T-helper 17 cell (primary cell): ENCODE data around the gene ST6GALNAC2. TPM values are rescaled to one million over a fixed set of nuclear protein-coding genes. Genes with fewer than 3 reads are reported as not detected.

ENCODE experiments used
- ATAC-seq: fragments of 150-1000 bp; cut with Tn5 transposase; 2 replicates; pipeline ENCODE4 v1.10.0; 2021; ENCODE audit warnings: mild to moderate bottlenecking, moderate library complexity
- DNase-seq, 3 donors: peaks; one replicate each; pipeline versions ENCODE4 v3.0.0 to v3.0.0-alpha.2; 2020 to 2021
- H3K9me3 ChIP-seq: one replicate; pipeline ENCODE4 v1.7.0; 2013; ENCODE audit warnings: low read length, mild to moderate bottlenecking; ENCODE audit not compliant: control insufficient read depth, poor library complexity, severe bottlenecking
- H3K27ac Mint-ChIP-seq: one replicate; pipeline ENCODE4 v1.8.0; 2022; ENCODE audit warnings: mild to moderate bottlenecking, moderate library complexity, mixed read lengths
- H3K27me3 Mint-ChIP-seq: one replicate; pipeline ENCODE4 v1.8.0; 2022; ENCODE audit warnings: mixed read lengths
- H3K36me3 Mint-ChIP-seq: one replicate; pipeline ENCODE4 v1.8.0; 2022; ENCODE audit warnings: low read depth, mixed read lengths
- H3K4me1 Mint-ChIP-seq: one replicate; pipeline ENCODE4 v1.8.0; 2022; ENCODE audit warnings: mild to moderate bottlenecking, mixed read lengths
- H3K4me3 Mint-ChIP-seq: one replicate; pipeline ENCODE4 v1.8.0; 2022; ENCODE audit warnings: mild to moderate bottlenecking, moderate library complexity, mixed read lengths
- total RNA-seq, 4 donors: library from RNA in 2 of 4; stranded (reverse) in 2 of 4; gene quantifications; one replicate each; pipeline ENCODE4 v1.2.3 and lab custom pipeline; 2022 to 2026

Gene ST6GALNAC2
- total RNA-seq, 2 donors from 2014 or later: 0.68 to 2.2 TPM

DNA sequence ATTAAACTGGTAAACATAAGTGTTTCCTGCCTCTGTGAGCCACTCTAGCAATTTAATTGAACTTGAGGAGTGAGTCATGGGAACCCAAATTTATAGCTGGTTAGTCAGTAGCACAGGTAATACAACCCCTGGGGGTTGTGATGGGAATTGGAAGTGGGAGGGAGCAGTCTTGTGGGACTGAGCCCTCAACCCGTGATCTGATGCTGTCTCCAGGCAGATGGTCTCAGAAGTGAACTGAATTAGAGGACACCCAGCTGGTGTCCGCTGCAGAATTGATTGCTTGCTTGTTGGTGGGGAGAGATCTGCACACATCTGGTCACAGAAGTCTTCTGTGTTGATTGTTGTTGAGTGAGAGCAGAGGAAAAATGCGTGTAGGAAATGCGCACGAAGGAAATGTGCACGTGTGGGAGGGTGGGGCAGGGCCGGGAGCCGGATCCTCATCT, 7.7 kb upstream of the ST6GALNAC2 start:
- no peak for ATAC-seq
- H3K27ac Mint-ChIP-seq: no peak overlapping the region
- peaks cover 58% of the 10 kb centered on the region for H3K27me3 Mint-ChIP-seq
- DNase-seq: no peak
- H3K9me3 ChIP-seq: no peaks in the 10 kb centered on the region
- no peak overlapping the region for H3K4me3 Mint-ChIP-seq
- H3K4me1 Mint-ChIP-seq: peaks cover 4% of the 10 kb centered on the region
- peaks cover 7% of the 10 kb centered on the region for H3K36me3 Mint-ChIP-seq

DNA sequence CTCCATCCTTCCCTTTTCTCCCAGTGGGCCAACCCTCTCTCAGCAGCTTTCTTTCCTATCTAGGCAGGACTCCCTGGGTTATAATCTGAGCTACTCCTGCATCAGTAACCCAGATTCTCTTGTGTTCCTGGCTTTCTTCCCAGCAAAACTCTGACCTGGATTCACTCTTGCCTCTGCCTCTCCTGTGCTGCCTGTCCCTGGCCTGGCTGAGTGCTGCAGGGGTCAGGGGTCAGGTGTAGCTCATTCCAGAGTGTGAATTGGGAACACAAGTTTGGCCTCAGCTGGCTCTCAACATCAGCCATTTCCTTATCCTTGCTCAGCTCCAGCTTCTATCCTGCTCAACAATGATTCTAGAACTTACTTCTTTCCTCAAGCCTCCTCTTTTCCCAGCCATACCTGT, 2.5 kb upstream of the ST6GALNAC2 start:
- ATAC-seq (no peak), DNase-seq (no peak)
- Mint-ChIP-seq H3K27me3 (peaks cover 47% of the 10 kb centered on the region), H3K36me3 (peaks cover 5% of the 10 kb centered on the region), H3K4me3 (peak overlapping the region; percentile 15), H3K4me1 (peaks cover 5% of the 10 kb centered on the region), H3K27ac (no peak overlapping the region)
- no peaks in the 10 kb centered on the region for H3K9me3 ChIP-seq

DNA sequence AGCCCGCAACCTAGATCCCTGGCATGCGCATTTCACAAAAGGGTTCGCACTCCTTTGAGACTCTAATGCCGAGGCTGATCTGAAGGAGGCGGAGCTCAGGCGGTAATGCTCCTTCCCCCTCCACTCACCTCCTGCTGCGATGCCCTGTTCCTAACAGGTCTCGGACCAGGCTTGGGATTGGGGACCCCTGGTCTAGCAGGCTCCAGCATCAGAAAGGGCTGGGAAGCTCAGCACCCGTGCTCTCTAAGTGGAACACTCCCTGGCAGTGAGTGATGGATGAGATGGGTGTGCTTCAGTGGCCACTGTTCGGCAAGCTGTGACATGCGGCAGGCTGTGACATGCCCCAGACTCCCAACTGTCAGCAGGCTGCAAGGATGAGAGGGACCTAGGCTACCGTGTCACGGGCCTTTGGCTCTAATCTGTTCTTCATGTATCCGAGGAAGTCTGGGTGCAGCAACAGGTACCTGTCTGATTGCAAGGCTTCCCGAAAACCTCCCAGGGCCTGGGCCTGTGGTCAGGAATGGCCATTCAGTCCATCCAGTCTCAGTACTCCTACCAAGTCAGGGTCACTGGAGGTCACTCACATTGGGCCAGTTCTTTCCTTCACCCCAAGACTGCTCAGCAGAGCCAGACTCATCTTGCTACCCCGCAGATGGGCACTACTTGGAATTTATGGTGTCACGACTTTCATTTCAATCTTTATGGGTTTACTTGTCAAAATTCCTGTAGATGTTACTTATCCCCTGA, 1.3 kb upstream of the ST6GALNAC2 start:
- H3K27me3 Mint-ChIP-seq: peaks cover 48% of the 10 kb centered on the region
- peak overlapping the region; percentile 68 for H3K4me3 Mint-ChIP-seq
- ATAC-seq: no peak
- no peak overlapping the region for H3K27ac Mint-ChIP-seq
- peaks cover 5% of the 10 kb centered on the region for H3K36me3 Mint-ChIP-seq
- peaks cover 5% of the 10 kb centered on the region for H3K4me1 Mint-ChIP-seq
- no peaks in the 10 kb centered on the region for H3K9me3 ChIP-seq
- no peak for DNase-seq

DNA sequence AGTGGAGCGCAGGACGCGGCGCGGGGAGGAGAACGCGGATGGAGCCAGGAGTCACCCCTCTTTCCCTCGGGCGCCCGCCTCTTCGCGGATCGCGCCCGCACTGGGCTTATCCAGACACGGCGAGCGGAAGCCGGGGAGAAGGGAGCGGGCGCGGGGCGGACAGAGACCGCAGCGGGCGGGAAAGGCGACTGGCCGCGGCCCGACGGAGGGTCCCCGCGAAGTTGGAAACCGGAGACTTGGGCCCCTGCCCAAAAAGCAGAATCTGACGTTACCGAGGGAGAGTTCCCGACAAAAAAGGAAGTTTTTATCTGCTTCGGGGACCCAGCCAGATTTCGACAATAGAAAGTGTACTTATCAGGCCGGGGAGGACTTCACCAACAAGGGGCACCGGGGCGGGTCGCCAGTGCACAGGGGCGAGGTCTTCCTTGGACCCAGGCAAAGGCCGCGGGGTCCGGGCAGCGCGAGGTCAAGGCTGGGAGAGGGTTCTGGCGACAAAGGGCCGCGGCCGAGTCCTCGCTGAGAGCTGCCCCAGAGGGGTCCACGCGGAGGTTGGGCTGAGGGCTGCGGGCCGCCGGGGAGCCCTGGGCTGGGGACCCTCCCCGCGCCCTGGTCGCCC, 519 bp downstream of the ST6GALNAC2 start:
- H3K27ac Mint-ChIP-seq: peak overlapping the region; percentile 16
- H3K4me1 Mint-ChIP-seq: peaks cover 5% of the 10 kb centered on the region
- peaks cover 47% of the 10 kb centered on the region for H3K27me3 Mint-ChIP-seq

DNA sequence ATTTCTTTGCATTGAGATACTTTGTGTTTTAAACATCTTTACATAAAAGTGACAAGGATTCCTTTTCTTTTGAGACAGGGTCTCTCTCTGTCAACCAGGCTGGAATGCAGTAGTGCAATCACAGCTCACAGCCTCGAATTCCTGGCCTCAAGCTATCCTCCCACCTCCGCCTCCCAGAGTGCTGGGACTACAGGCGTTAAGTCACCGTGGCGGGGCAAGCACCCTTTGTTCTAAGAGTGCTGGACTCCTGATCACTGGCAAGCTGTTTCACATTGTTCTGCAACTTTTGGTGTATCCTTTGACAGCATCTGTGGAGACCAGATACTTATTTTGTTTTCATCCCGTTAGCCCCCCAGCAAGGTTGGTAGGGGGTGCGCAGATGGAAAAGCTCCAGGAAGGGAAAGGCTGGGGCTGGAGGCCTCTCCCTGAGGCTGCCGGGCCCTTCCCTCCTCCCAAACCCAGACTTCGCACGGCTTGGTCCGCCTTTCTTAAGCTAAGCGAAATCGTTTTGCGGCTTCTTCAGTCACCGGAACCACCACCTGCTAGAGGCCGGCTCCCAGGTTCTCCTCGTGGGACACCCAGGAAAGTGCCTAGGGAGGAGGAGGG, 1.1 kb downstream of the ST6GALNAC2 start:
- H3K27me3 Mint-ChIP-seq: peaks cover 42% of the 10 kb centered on the region
- peaks cover 5% of the 10 kb centered on the region for H3K36me3 Mint-ChIP-seq
- H3K27ac Mint-ChIP-seq: peak overlapping the region; percentile 16
- no peaks in the 10 kb centered on the region for H3K9me3 ChIP-seq
- ATAC-seq (no peak), DNase-seq (no peak)
- H3K4me3 Mint-ChIP-seq: peak overlapping the region; percentile 79
- peaks cover 3% of the 10 kb centered on the region for H3K4me1 Mint-ChIP-seq

More for the DNA sequence above, 519 bp downstream of the ST6GALNAC2 start:
- H3K4me3 Mint-ChIP-seq: peak overlapping the region; percentile 79
- no peaks in the 10 kb centered on the region for H3K9me3 ChIP-seq
- DNase-seq (no peak), ATAC-seq (no peak)
- H3K36me3 Mint-ChIP-seq: peaks cover 5% of the 10 kb centered on the region

DNA sequence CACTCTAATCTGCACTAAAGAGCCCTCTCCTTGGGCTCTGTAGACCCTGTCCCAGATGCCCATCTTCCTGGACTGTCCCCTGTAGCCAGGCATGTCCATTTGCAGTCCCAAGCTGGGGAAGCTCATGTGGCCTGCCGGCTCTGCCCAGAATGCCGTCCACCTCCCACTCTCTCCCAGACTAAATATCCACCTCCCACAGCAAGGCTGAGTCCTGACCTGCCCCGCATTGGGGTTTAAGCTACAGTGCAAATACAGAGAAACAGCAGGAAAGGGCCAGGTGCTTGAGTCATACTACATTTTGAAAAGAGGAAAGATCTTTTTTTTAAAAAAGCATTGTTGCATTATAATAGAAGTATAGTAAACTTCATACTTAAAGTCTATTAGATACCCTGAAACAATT, 3.0 kb downstream of the ST6GALNAC2 start:
- H3K9me3 ChIP-seq: no peaks in the 10 kb centered on the region
- no peak for DNase-seq
- no peak overlapping the region for H3K4me3 Mint-ChIP-seq
- H3K36me3 Mint-ChIP-seq: no peaks in the 10 kb centered on the region
- H3K4me1 Mint-ChIP-seq: peaks cover 3% of the 10 kb centered on the region
- peaks cover 26% of the 10 kb centered on the region for H3K27me3 Mint-ChIP-seq
- no peak overlapping the region for H3K27ac Mint-ChIP-seq
- ATAC-seq: no peak

DNA sequence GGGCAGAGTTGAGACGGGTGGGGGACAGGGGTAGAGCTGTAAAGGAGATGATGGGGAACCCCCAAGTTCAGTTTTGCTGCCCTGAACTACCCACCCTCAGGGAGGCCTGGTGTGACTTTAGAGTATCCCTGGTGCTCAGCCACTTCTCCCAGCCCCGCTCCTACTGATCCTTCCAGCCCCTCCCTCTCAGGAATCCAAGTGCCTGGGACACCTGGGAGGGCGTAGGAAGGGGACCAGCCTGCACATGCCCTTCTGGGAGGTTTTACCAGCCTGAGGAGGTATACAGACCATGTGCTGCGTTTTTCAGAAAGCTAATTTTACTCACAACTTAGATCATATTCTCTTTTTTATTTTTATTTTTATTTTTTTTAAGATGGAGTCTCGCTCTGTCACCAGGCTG, 4.1 kb downstream of the ST6GALNAC2 start:
- Mint-ChIP-seq H3K4me1 (no peaks in the 10 kb centered on the region), H3K36me3 (no peaks in the 10 kb centered on the region), H3K27ac (no peak overlapping the region), H3K4me3 (no peak overlapping the region), H3K27me3 (peaks cover 16% of the 10 kb centered on the region)
- no peaks in the 10 kb centered on the region for H3K9me3 ChIP-seq
- DNase-seq (no peak), ATAC-seq (no peak)

DNA sequence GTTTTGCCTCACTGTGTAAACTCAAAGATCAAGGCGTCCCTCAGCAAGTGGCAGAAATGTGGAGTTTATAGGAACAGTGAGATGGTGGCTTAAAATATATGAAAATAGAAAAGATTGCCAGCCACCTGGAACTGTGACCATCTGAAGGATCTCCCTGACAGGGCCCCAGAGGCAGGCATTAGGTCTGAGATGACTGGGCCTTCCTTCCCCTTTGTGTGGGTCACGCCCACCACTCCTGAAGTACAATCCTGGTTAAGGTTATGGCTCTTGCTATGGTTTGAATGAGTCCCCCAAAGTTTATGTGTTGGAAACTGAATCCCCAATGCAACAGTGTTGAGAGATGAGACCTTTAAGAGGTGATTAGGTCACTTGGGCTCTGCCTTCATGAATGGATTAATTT, 6.4 kb downstream of the ST6GALNAC2 start:
- Mint-ChIP-seq H3K4me1 (peaks cover 5% of the 10 kb centered on the region), H3K4me3 (no peak overlapping the region), H3K36me3 (no peaks in the 10 kb centered on the region), H3K27ac (peak overlapping the region; percentile 81), H3K27me3 (peaks cover 10% of the 10 kb centered on the region)
- no peaks in the 10 kb centered on the region for H3K9me3 ChIP-seq
- DNase-seq: no peak
- ATAC-seq: no peak

DNA sequence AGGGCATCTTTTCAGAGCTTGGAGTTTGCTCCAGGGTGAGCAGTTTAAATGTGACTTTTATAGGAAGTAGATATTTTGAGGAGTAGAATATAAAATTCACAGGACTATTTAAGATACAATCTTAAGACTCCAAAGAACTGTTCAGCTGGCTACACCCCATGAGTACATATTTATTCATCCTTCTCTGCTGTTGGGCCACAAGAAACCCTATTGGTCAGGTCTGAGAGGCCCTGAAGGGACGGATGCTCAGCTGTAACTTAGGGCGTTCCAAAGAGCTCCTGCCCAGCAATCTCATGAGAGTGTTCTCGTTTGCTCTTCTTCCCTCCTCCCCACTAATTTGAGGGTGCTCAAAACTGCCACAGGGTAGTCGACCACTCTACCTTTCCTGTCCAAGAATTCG, 7.3 kb downstream of the ST6GALNAC2 start:
- H3K36me3 Mint-ChIP-seq: no peaks in the 10 kb centered on the region
- H3K9me3 ChIP-seq: no peaks in the 10 kb centered on the region
- ATAC-seq (no peak), DNase-seq (no peak)
- H3K4me1 Mint-ChIP-seq: peaks cover 7% of the 10 kb centered on the region
- peaks cover 7% of the 10 kb centered on the region for H3K27me3 Mint-ChIP-seq
- no peak overlapping the region for H3K27ac Mint-ChIP-seq
- no peak overlapping the region for H3K4me3 Mint-ChIP-seq

DNA sequence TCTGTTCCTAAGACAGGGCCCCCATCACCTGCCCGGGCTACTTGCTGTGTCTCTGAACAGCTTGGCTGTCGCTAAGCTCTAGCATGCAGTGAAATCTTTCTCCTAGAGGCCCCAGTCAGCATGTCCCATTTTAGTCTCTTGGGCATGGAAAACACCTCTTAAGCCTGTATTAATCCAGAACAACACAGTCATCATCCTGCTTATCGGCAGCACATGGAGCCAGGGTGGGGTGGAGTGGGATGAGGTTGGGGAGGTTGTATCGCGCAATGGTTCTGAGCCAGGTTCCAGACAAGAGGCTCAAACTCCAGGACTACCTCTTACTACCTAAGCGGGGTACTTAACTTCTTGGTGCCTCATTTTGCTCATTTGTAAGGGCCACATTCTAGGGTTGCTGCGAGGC, 7.8 kb downstream of the ST6GALNAC2 start:
- Mint-ChIP-seq H3K27me3 (peaks cover 5% of the 10 kb centered on the region), H3K4me3 (no peak overlapping the region), H3K27ac (no peak overlapping the region), H3K36me3 (no peaks in the 10 kb centered on the region), H3K4me1 (peaks cover 7% of the 10 kb centered on the region)
- ATAC-seq: no peak
- no peak for DNase-seq
- H3K9me3 ChIP-seq: no peaks in the 10 kb centered on the region

DNA sequence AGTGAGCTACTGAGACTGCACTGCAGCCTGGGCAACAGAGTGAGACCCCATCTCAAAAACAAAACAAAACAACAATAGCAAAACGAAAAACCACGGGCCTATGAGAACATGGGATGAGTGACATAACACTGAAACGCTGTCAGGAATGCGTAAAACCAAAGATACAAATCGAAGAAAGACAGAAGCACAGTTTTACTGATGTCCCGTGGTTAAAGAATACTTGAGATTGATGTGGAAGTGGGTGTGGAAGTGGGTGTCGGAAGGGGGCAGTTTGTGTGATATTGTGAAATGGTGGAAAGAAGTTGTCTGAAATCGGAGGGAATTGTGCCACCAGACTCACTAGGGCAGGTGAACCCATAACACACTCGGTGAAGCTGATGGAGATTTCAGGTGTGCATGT, 9.5 kb downstream of the ST6GALNAC2 start:
- H3K4me1 Mint-ChIP-seq: peaks cover 7% of the 10 kb centered on the region
- no peak overlapping the region for H3K27ac Mint-ChIP-seq
- no peaks in the 10 kb centered on the region for H3K36me3 Mint-ChIP-seq
- H3K9me3 ChIP-seq: no peaks in the 10 kb centered on the region
- H3K27me3 Mint-ChIP-seq: no peaks in the 10 kb centered on the region
- no peak overlapping the region for H3K4me3 Mint-ChIP-seq
- DNase-seq (no peak), ATAC-seq (no peak)

DNA sequence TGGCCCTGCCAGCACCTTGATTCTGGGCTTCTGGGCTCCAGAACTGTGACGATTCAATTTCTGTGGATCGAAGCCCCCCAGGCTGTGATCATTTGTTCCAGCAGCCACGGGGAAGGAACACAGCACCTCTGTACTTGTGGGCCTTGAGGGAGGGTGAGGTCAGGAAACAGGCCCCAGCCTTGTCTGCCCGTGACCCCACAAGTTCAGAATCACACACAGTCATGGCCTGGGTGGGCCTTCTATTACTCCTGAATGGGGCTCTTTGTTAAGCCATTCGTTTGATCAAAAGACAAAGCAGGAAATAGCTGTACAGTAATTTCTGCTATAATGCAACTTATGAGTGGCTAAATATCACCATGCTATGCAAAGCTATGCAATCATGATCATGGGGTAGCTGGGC, 10.1 kb downstream of the ST6GALNAC2 start:
- ATAC-seq (no peak), DNase-seq (no peak)
- no peaks in the 10 kb centered on the region for H3K27me3 Mint-ChIP-seq
- no peak overlapping the region for H3K27ac Mint-ChIP-seq
- H3K4me1 Mint-ChIP-seq: peaks cover 7% of the 10 kb centered on the region
- H3K36me3 Mint-ChIP-seq: no peaks in the 10 kb centered on the region
- H3K9me3 ChIP-seq: no peaks in the 10 kb centered on the region
- no peak overlapping the region for H3K4me3 Mint-ChIP-seq

DNA sequence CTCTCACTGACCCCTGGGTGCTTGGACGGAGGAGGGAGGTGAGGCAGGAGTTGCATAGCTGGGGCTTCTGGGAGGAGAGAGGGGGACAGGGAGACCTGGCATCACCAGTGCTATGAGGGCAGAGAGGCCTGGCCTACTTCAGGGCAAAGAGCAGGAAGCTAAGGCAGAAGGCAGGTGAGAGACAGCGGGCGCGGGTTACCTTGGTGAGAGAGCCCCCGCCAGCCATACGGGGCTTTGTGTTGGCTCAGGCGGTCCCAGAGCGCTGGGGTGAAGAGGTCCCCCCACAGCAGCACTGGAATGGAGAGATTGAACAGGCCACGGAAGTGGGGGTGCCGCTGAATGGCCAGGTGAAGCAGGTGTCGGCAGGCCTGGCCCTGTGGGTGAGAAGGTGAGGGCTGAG, 11.5 kb downstream of the ST6GALNAC2 start:
- no peaks in the 10 kb centered on the region for H3K36me3 Mint-ChIP-seq
- no peak overlapping the region for H3K4me3 Mint-ChIP-seq
- H3K27me3 Mint-ChIP-seq: no peaks in the 10 kb centered on the region
- no peaks in the 10 kb centered on the region for H3K9me3 ChIP-seq
- peaks cover 7% of the 10 kb centered on the region for H3K4me1 Mint-ChIP-seq
- DNase-seq (no peak), ATAC-seq (no peak)
- no peak overlapping the region for H3K27ac Mint-ChIP-seq
